ENCODE measurements around the gene ACVR1. TPM values are rescaled to one million over a fixed set of nuclear protein-coding genes. Genes with fewer than 3 reads are reported as not detected.

The ACVR1 gene
- total RNA-seq, 2 donors from 2014 or later = 25.0 to 35.0 TPM

- no peak overlapping the region for H3K27ac ChIP-seq
- TF ChIP-seq CTCF (IDR thresholded peaks at IDR 0.05) = no peak
- no peak for DNase-seq (ENCODE audit: low spot score)
- H3K9me3 ChIP-seq = no peaks in the 10 kb centered on the region
- H3K27me3 ChIP-seq (replicated peaks; ENCODE audit: insufficient read depth) = no peaks in the 10 kb centered on the region
- no peaks in the 10 kb centered on the region for H3K36me3 ChIP-seq
- no peak for ATAC-seq (ENCODE audit: insufficient number of reproducible peaks, low FRiP score, low read depth)
- no peak overlapping the region for H3K4me3 ChIP-seq
- H3K4me1 ChIP-seq (ENCODE audit: control insufficient read depth in 1 of 2, low read depth in 2 of 2) = peaks cover 8 to 17% of the 10 kb centered on the region in 2 donors
Measured at GRCh38 chr2:157848213-157848612, 27.9 kb downstream of the ACVR1 start.

DNA sequence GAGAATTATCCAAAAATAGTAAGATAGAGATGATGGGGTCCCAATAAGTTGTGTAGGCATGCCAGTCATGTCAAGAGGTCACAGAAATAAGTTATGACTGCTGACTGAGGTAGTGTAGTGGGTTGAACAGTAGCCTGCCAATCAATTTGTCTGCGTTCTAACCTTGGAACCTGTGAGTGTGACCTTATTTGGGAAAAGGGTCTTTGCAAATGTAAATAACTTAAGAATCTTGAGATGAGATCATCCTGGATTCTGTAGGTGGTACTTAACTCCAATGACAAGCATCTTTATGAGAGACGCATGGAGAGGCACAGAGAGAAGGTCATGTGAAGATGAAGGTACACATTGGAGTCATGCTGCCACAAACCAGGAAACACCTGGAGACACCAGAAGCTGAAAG, 31.0 kb downstream of the ACVR1 start:
- Histone ChIP-seq H3K36me3 (no peaks in the 10 kb centered on the region), H3K4me3 (no peak overlapping the region), H3K27ac (no peak overlapping the region), H3K27me3 (replicated peaks; ENCODE audit: insufficient read depth) (no peaks in the 10 kb centered on the region), H3K9me3 (no peaks in the 10 kb centered on the region), H3K4me1 (ENCODE audit: control insufficient read depth in 1 of 2, low read depth in 2 of 2) (peaks cover 28 to 37% of the 10 kb centered on the region in 2 donors)
- ATAC-seq (ENCODE audit: insufficient number of reproducible peaks, low FRiP score, low read depth) = no peak
- no peak for DNase-seq (ENCODE audit: low spot score)
- TF ChIP-seq CTCF (IDR thresholded peaks at IDR 0.05) = no peak

- Histone ChIP-seq H3K9me3 (no peaks in the 10 kb centered on the region), H3K36me3 (no peaks in the 10 kb centered on the region), H3K27me3 (replicated peaks; ENCODE audit: insufficient read depth) (no peaks in the 10 kb centered on the region), H3K27ac (no peak overlapping the region), H3K4me3 (no peak overlapping the region), H3K4me1 (ENCODE audit: control insufficient read depth in 1 of 2, low read depth in 2 of 2) (peaks cover 39 to 47% of the 10 kb centered on the region in 2 donors)
- ATAC-seq (ENCODE audit: insufficient number of reproducible peaks, low FRiP score, low read depth) = no peak
- DNase-seq (ENCODE audit: low spot score) = no peak
- no peak for TF ChIP-seq CTCF (IDR thresholded peaks at IDR 0.05)
Measured at GRCh38 chr2:157843935-157844334, 32.2 kb downstream of the ACVR1 start.

DNA sequence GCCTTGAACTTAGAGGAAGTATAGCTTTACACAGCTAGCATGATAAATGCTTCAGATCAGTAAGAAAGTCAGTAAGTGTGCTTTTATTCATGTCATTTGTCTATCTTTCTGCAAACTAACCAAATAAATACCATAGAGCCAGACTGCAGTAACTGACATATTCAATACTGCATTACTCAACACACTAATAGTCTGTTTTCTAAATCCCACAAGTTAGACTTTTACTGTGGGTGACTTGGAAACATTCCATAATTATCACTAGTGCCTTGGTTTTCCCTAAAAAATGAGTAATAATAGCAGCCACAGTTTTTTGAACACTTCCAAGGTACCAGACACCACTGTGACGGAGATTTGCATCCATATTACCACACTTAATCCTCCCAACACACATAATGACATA, 33.0 kb downstream of the ACVR1 start:
- DNase-seq (ENCODE audit: low spot score) (no peak), ATAC-seq (ENCODE audit: insufficient number of reproducible peaks, low FRiP score, low read depth) (no peak)
- Histone ChIP-seq H3K4me3 (no peak overlapping the region), H3K4me1 (ENCODE audit: control insufficient read depth in 1 of 2, low read depth in 2 of 2) (peaks cover 46 to 55% of the 10 kb centered on the region in 2 donors), H3K9me3 (no peaks in the 10 kb centered on the region), H3K27ac (peak overlapping the region; percentile 12 to 69), H3K36me3 (no peaks in the 10 kb centered on the region), H3K27me3 (replicated peaks; ENCODE audit: insufficient read depth) (no peaks in the 10 kb centered on the region)
- no peak for TF ChIP-seq CTCF (IDR thresholded peaks at IDR 0.05)

DNA sequence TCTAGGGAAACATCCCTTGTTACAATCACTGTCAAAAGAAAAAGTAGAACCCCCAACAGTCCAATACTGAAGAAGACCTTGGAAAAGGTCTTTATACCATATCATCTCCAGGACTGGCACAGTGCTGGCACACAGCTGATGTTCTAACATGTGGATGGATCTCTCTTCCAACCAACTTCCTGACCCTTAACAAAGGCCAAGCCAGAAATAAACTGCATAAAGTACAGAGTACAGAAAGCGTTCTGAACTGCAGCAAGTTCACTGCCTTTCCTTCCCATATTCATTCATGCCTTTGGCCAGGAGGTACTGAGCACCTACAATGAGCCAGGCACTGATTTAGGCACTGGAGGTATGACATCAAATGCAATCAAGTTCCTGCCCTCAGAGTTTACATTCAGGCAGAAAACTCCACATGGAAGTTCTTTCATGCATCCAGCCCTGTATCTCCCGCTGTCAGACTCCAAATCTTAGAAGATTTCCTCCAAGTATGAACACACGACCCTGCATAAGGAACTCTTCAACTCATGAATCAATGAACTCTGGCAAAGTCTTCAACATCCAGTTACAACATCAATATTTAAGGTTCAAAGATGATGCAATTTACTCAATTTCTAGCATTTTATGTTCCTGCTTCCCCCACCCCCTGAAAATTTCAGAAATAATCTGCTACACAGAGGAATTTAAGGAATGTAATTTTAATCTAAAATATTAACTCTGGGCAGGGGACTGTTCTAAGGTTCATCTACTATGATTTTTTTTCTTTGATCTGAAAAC, 33.8 kb downstream of the ACVR1 start:
- H3K27ac ChIP-seq = peak overlapping the region; percentile 17 to 69
- H3K4me1 ChIP-seq (ENCODE audit: control insufficient read depth in 1 of 2, low read depth in 2 of 2) = peaks cover 53 to 63% of the 10 kb centered on the region in 2 donors
- no peaks in the 10 kb centered on the region for H3K36me3 ChIP-seq
- DNase-seq (ENCODE audit: low spot score) (no peak), ATAC-seq (ENCODE audit: insufficient number of reproducible peaks, low FRiP score, low read depth) (no peak)
- no peak overlapping the region for H3K4me3 ChIP-seq
- no peak for TF ChIP-seq CTCF (IDR thresholded peaks at IDR 0.05)
- H3K27me3 ChIP-seq (replicated peaks; ENCODE audit: insufficient read depth) = no peaks in the 10 kb centered on the region
- H3K9me3 ChIP-seq = no peaks in the 10 kb centered on the region

All from thoracic aorta (tissue), 2 donors.